Liver (tissue), 3 donors: ENCODE data around the gene PDE6B.

ENCODE experiments used
- EGR1 ChIP-seq, 2 donors: IDR thresholded peaks; 2 replicates each; pipeline ENCODE4 v1.6.1; 2016 to 2018; ENCODE audit warnings: antibody characterized with exemption in 2 of 2, low read depth in 2 of 2
- FOXA1 ChIP-seq: IDR thresholded peaks from 2 replicates; pipeline ENCODE4 v1.6.1; 2016; ENCODE audit warnings: antibody characterized with exemption
- GABPA ChIP-seq, 2 donors: IDR thresholded peaks in 1 of 2; conservative IDR thresholded peaks in 1 of 2; 2 replicates each; pipeline ENCODE4 v1.6.1; 2016; ENCODE audit warnings: antibody characterized with exemption in 2 of 2, mild to moderate bottlenecking in 1 of 2, moderate library complexity in 1 of 2
- HNF4G ChIP-seq: IDR thresholded peaks from 2 replicates; pipeline ENCODE4 v1.6.1; 2016; ENCODE audit warnings: antibody characterized with exemption
- JUND ChIP-seq, 2 donors: IDR thresholded peaks; 2 replicates each; pipeline ENCODE4 v1.6.1; 2016; ENCODE audit warnings: antibody characterized with exemption in 2 of 2
- YY1 ChIP-seq: IDR thresholded peaks from 2 replicates; pipeline ENCODE4 v1.6.1; 2016; ENCODE audit warnings: antibody characterized with exemption, mild to moderate bottlenecking
- TF ChIP-seq, protein P1 (sequence below): fragments of 150-350 bp; IDR thresholded peaks from 2 replicates; pipeline ENCODE4 v1.5.1; 2017; ENCODE audit warnings: improper control_type of control experiment, low read depth, low read length; ENCODE audit not compliant: missing input control
- TF ChIP-seq, protein P2 (sequence below): IDR thresholded peaks from 2 replicates; pipeline ENCODE4 v1.6.1; 2016; ENCODE audit warnings: antibody characterized with exemption
- TF ChIP-seq, protein P3 (sequence below): IDR thresholded peaks from 2 replicates; pipeline ENCODE4 v1.6.1; 2016; ENCODE audit warnings: antibody characterized with exemption
- donor health status: healthy.
- donor health status: healthy.

DNA sequence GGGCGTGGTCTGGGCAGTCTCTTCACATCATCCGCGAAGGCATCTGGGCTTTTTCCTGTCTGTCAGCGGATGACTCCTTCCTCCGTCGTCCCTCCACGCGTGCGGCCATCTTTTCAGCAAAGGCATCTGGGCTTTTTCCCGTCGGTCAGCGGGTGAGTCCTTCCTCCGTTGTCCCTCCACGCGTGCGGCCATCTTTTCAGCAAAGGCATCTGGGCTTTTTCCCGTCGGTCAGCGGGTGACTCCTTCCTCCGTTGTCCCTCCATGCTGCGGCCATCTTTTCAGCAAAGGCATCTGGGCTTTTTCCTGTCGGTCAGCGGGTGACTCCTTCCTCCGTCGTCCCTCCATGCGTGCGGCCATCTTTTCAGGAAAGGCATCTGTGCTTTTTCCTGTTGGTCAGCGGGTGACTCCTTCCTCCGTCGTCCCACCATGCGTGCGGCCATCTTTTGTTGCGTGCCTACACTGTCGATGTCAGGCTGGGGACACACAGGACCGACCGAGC, 37.0 kb upstream of the PDE6B start:
- TF ChIP-seq, protein P1, sequence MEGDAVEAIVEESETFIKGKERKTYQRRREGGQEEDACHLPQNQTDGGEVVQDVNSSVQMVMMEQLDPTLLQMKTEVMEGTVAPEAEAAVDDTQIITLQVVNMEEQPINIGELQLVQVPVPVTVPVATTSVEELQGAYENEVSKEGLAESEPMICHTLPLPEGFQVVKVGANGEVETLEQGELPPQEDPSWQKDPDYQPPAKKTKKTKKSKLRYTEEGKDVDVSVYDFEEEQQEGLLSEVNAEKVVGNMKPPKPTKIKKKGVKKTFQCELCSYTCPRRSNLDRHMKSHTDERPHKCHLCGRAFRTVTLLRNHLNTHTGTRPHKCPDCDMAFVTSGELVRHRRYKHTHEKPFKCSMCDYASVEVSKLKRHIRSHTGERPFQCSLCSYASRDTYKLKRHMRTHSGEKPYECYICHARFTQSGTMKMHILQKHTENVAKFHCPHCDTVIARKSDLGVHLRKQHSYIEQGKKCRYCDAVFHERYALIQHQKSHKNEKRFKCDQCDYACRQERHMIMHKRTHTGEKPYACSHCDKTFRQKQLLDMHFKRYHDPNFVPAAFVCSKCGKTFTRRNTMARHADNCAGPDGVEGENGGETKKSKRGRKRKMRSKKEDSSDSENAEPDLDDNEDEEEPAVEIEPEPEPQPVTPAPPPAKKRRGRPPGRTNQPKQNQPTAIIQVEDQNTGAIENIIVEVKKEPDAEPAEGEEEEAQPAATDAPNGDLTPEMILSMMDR = no peak
- TF ChIP-seq, protein P2, sequence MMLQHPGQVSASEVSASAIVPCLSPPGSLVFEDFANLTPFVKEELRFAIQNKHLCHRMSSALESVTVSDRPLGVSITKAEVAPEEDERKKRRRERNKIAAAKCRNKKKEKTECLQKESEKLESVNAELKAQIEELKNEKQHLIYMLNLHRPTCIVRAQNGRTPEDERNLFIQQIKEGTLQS = no peak
- TF ChIP-seq EGR1 (IDR thresholded peaks at IDR 0.05; ENCODE audit: low read depth in 2 of 2) = no peak
- no peak for TF ChIP-seq HNF4G
- TF ChIP-seq FOXA1 = no peak
- TF ChIP-seq, protein P3, sequence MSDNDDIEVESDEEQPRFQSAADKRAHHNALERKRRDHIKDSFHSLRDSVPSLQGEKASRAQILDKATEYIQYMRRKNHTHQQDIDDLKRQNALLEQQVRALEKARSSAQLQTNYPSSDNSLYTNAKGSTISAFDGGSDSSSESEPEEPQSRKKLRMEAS = no peak
- no peak for TF ChIP-seq GABPA (IDR thresholded peaks at IDR 0.05 in 1 of 2, conservative IDR thresholded peaks at IDR 0.05 in 1 of 2)
- no peak for TF ChIP-seq YY1
- TF ChIP-seq JUND (IDR thresholded peaks at IDR 0.05) = no peak
